HFFc6 (cell line): ENCODE measurements around the gene RHBG. TPM values are rescaled to one million over a fixed set of nuclear protein-coding genes. Genes with fewer than 3 reads are reported as not detected.

Experiments used
- DNase-seq: peaks from one replicate; pipeline ENCODE4 v3.0.0-alpha.2; 2018
- H3K27ac Mint-ChIP-seq: 2 replicates; pipeline ENCODE4 v1.8.0; 2020; ENCODE audit warnings: mild to moderate bottlenecking, mixed read lengths
- H3K27me3 Mint-ChIP-seq: 2 replicates; pipeline ENCODE4 v1.8.0; 2021; ENCODE audit warnings: mild to moderate bottlenecking, moderate library complexity, mixed read lengths; ENCODE audit not compliant: insufficient read depth
- H3K36me3 Mint-ChIP-seq: 2 replicates; pipeline ENCODE4 v1.8.0; 2021; ENCODE audit warnings: low read depth, mixed read lengths
- H3K4me1 Mint-ChIP-seq: 2 replicates; pipeline ENCODE4 v1.8.0; 2020; ENCODE audit warnings: low read depth, mixed read lengths
- H3K4me3 Mint-ChIP-seq: 2 replicates; pipeline ENCODE4 v1.8.0; 2020; ENCODE audit warnings: mild to moderate bottlenecking, moderate library complexity, mixed read lengths
- H3K9me3 Mint-ChIP-seq: 2 replicates; pipeline ENCODE4 v1.8.0; 2020; ENCODE audit warnings: mild to moderate bottlenecking, mixed read lengths
- microRNA-seq: library from miRNA; unstranded; fragments of <30 nt; microRNA quantifications from one replicate; pipeline ENCODE4, GENCODE V29; 2019
- total RNA-seq, 6 experiments: library from RNA; stranded (reverse); fragmentation: NEBNext Ultra II Directional; extraction: Animal tissue kit (Norgen Biotek cat#: 25700); gene quantifications; 2 replicates in 1 of 6; 3 replicates in 5 of 6; pipeline ENCODE4 v1.2.3, GENCODE V29; 2021
- TF ChIP-seq, protein P1 (sequence below): fragments of 200-600 bp; sonication (generic); IDR thresholded peaks from 2 replicates; pipeline ENCODE4 v1.5.0; 2021; ENCODE audit warnings: antibody characterized with exemption, mild to moderate bottlenecking

Gene RHBG
- total RNA-seq, 6 experiments from 2014 or later, result not detected

DNA sequence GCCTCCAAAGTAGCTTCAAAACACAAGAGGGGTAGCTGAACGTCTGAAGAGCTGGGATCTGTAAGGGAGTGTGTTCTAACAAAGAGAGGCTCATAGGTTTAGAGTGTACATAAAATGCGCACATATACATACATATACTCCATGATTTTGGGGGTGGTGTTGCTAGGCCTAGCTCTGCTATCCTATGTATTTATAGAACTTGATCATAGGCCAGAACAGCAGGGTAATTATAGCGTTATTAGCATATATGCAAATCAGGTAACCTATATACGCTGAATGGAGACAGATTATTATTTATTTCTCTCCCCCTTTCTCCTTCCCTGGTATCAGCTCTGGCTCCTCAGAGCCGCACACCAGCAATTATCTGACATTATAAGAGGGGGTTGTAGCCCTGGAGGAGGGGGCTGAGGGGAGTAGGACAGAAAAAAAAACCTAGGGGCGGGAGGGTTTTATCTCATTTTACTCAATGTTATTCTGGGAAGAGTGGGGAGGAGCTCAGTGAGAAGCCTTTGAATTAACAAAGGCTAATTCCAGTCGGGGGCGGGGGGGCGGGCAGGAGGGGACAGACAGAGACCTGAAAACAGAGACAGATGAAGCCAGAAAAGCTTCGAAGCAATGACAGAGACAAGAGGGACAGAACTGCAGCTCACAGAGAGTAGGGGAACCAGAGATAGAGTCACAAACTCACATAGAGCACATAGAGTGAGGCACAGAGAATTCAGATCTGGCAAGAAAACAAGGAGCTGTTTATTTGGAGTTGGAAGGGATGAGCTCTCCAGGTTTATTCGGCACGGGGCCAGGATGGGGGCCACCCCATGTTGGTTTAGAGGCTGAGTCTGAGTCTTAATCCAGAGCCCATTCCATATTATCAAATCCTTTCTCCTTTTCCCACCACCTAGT, 63.0 kb downstream of the RHBG start:
- Mint-ChIP-seq H3K36me3 (0 out of 2 replicates have a peak, but pooled peaks cover 5% of the 10 kb centered on the region), H3K9me3 (peaks cover 4% of the 10 kb centered on the region), H3K27me3 (peaks cover 73% of the 10 kb centered on the region), H3K27ac (no peak overlapping the region), H3K4me1 (peaks cover 6% of the 10 kb centered on the region; the same call in 1 of the 2 replicates), H3K4me3 (no peak overlapping the region)
- no peak for DNase-seq
- TF ChIP-seq, protein P1, sequence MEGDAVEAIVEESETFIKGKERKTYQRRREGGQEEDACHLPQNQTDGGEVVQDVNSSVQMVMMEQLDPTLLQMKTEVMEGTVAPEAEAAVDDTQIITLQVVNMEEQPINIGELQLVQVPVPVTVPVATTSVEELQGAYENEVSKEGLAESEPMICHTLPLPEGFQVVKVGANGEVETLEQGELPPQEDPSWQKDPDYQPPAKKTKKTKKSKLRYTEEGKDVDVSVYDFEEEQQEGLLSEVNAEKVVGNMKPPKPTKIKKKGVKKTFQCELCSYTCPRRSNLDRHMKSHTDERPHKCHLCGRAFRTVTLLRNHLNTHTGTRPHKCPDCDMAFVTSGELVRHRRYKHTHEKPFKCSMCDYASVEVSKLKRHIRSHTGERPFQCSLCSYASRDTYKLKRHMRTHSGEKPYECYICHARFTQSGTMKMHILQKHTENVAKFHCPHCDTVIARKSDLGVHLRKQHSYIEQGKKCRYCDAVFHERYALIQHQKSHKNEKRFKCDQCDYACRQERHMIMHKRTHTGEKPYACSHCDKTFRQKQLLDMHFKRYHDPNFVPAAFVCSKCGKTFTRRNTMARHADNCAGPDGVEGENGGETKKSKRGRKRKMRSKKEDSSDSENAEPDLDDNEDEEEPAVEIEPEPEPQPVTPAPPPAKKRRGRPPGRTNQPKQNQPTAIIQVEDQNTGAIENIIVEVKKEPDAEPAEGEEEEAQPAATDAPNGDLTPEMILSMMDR, result no peak

DNA sequence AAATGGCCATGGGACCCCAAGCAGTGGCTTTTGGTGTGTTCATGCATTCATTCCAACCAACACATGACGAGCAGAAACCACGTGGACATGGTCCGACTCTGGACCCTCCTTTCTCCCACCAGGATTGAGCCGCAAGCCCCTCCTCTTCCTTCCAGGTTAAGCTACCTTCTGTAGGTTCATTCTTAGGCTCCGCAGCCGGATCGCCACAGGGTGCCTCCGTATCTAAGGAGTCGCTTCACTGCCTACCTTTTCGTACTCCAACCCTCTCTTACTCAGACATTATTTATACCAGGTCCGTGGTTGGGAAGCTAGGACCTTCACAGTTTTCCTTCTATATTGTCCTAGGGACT, 63.6 kb downstream of the RHBG start:
- Mint-ChIP-seq H3K9me3 (peaks cover 4% of the 10 kb centered on the region), H3K4me3 (no peak overlapping the region), H3K4me1 (peaks cover 6% of the 10 kb centered on the region; the same call in 1 of the 2 replicates), H3K36me3 (0 out of 2 replicates have a peak, but pooled peaks cover 5% of the 10 kb centered on the region), H3K27me3 (peaks cover 73% of the 10 kb centered on the region), H3K27ac (no peak overlapping the region)
- no peak for DNase-seq
- TF ChIP-seq, protein P1, result no peak

DNA sequence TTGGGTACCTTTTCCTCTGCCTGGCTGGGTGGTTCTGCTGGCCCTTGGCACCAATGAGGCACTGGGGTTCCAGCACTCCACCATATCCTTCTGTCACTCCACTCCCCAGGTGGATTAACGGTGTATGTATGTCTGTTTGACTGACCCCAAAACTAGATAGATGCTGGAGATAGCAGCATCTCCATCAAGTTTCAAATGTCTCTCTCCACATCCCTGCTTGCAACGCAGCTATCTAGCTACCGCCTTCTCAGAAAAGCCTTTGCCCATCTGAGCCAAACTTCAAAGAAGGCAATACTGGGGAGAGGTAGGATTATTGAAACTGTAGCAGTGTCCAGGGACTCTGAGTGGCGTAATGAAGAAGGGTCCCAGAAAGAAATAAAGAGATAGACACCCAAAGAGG, 64.0 kb downstream of the RHBG start:
- TF ChIP-seq, protein P1, result no peak
- H3K4me1 Mint-ChIP-seq, result peaks cover 6% of the 10 kb centered on the region; the same call in 1 of the 2 replicates
- peaks cover 4% of the 10 kb centered on the region for H3K9me3 Mint-ChIP-seq
- H3K27me3 Mint-ChIP-seq, result peaks cover 72% of the 10 kb centered on the region
- no peak overlapping the region for H3K27ac Mint-ChIP-seq
- 0 out of 2 replicates have a peak, but pooled peaks cover 5% of the 10 kb centered on the region for H3K36me3 Mint-ChIP-seq
- no peak overlapping the region for H3K4me3 Mint-ChIP-seq
- DNase-seq, result no peak

DNA sequence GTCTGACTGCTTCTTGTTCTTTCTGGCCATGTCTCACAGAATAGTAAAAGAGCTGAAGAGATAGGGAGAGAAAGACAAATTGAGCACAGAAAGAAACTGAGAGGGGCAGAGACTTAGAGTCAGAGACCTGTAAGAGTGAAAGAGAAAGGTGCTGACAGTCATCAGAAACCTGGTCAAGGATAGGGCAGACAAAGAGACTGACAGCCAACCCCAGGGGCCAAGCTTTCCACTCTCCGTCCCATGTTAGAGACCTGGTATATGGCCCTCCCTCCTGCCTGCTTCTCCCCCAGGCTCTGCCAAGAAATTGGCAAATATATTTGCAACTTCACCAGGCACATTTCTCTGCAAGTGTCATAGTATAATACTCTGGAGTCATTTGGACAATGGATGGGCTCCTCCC, 64.6 kb downstream of the RHBG start:
- H3K27ac Mint-ChIP-seq, result no peak overlapping the region
- H3K4me1 Mint-ChIP-seq, result peaks cover 11% of the 10 kb centered on the region
- 0 out of 2 replicates have a peak, but pooled peaks cover 5% of the 10 kb centered on the region for H3K36me3 Mint-ChIP-seq
- H3K27me3 Mint-ChIP-seq, result peaks cover 72% of the 10 kb centered on the region
- no peak overlapping the region for H3K4me3 Mint-ChIP-seq
- no peak for DNase-seq
- H3K9me3 Mint-ChIP-seq, result peaks cover 4% of the 10 kb centered on the region
- TF ChIP-seq, protein P1, result no peak

Small RNA genes lying within 50 kb of the gene (microRNA-seq; reads per million reads assigned to microRNA genes)
- gene MIR9-1, result not detected

Other genes starting within 250 kb of the RHBG start
- 1 to 10 TPM in 2 of 6 experiments, under 1 TPM in 4; 0.71 to 1.1 (median 0.83) TPM for gene SEMA4A, start 215.6 kb upstream of the RHBG start, total RNA-seq
- gene SLC25A44, start 175.1 kb upstream of the RHBG start, total RNA-seq, result 10 to 100 TPM; 19.6 to 25.2 (median 23.4) TPM
- 10 to 100 TPM; 32.7 to 41.0 (median 39.5) TPM for gene PMF1, start 156.2 kb upstream of the RHBG start, total RNA-seq
- under 1 TPM in 2 of 6 experiments, not detected in 4; 0.40 to 0.62 TPM for gene BGLAP, start 127.0 kb upstream of the RHBG start, total RNA-seq
- under 1 TPM; 0.45 to 0.65 (median 0.52) TPM for gene PAQR6, start 121.2 kb upstream of the RHBG start, total RNA-seq
- gene SMG5, start 86.4 kb upstream of the RHBG start, total RNA-seq, result 10 to 100 TPM; 46.8 to 56.5 (median 50.6) TPM
- 1 to 10 TPM; 2.0 to 2.7 (median 2.1) TPM for gene TMEM79, start 84.9 kb upstream of the RHBG start, total RNA-seq
- 10 to 100 TPM; 50.8 to 91.8 (median 87.4) TPM for gene GLMP, start 73.5 kb upstream of the RHBG start, total RNA-seq
- not detected for gene VHLL, start 69.9 kb upstream of the RHBG start, total RNA-seq
- 100 to 1,000 TPM; 306 to 382 (median 317) TPM for gene CCT3, start 30.9 kb upstream of the RHBG start, total RNA-seq
- under 1 TPM; 0.48 to 0.99 (median 0.70) TPM for gene TSACC, start 30.7 kb upstream of the RHBG start, total RNA-seq
- 10 to 100 TPM; 50.0 to 60.1 (median 56.8) TPM for gene MEF2D, start 131.6 kb downstream of the RHBG start, total RNA-seq
- gene IQGAP3, start 203.4 kb downstream of the RHBG start, total RNA-seq, result 10 to 100 TPM; 13.9 to 33.3 (median 29.0) TPM
- gene TTC24, start 210.5 kb downstream of the RHBG start, total RNA-seq, result not detected
- gene NAXE, start 222.6 kb downstream of the RHBG start, total RNA-seq, result 10 to 100 TPM; 73.9 to 83.9 (median 76.7) TPM
- gene GPATCH4, start 232.3 kb downstream of the RHBG start, total RNA-seq, result 10 to 100 TPM; 25.0 to 35.8 (median 32.7) TPM